ENCODE data around the gene ZBTB16. TPM values are rescaled to one million over a fixed set of nuclear protein-coding genes. Genes with fewer than 3 reads are reported as not detected.

The ZBTB16 gene
- polyA plus RNA-seq, 1 donor (not counting 4 experiments of a cell fraction or from before 2014, with no cell fraction given): 0.18 TPM

DNA sequence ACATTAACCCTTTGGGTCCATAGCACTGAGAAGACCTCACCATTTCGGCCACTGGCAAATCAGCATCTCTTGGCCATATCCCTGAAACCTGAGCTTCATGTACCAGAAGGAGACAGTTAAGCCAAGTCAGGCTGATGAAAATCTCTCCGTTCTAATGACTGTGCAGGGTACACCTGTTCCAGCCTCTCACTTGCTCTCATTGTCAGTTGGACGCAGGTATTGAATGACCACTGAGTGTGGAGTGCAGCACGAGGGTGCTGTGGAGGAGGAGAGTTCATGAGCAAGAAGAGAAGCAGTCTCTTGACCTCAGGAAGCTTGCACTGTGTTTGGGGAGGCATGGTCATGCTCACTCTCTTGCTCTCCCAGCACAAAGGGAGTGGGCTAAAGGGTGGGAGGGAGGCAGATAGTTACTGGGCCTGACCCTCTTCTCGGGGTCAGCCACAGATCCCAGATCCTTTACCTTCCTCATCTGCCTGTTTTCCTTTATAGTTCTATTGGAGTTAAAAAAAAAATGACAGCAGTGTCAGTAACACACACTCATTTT lies 65.2 kb downstream of the ZBTB16 start:
- Histone ChIP-seq H3K79me2 (ENCODE audit: control insufficient read depth, insufficient read depth, low read length) (no peaks in the 10 kb centered on the region), H2AFZ (ENCODE audit: control insufficient read depth, low read length) (no peak overlapping the region), H3K9me1 (ENCODE audit: control insufficient read depth, extremely low read depth, insufficient read depth, low read length) (no peaks in the 10 kb centered on the region), H3K27ac (ENCODE audit: control insufficient read depth, insufficient read depth, low read length) (no peak overlapping the region), H3K4me1 (ENCODE audit: control insufficient read depth, extremely low read depth, insufficient read depth, low read length) (no peaks in the 10 kb centered on the region), H3K9ac (ENCODE audit: control insufficient read depth, extremely low read depth, insufficient read depth, low read length) (no peak overlapping the region), H4K20me1 (ENCODE audit: control insufficient read depth, extremely low read depth, insufficient read depth, low read length) (no peaks in the 10 kb centered on the region), H3K4me2 (ENCODE audit: control insufficient read depth, extremely low read depth, insufficient read depth, low read depth, low read length) (no peak overlapping the region), H3K4me3 (ENCODE audit: control insufficient read depth in 2 of 3, extremely low read depth in 1 of 3, insufficient read depth in 2 of 3, low read depth in 1 of 3, low read length in 3 of 3) (no peak overlapping the region), H3K36me3 (ENCODE audit: control insufficient read depth in 2 of 2, extremely low read depth in 1 of 2, insufficient read depth in 2 of 2, low read length in 2 of 2) (no peaks in the 10 kb centered on the region), H3K9me3 (ENCODE audit: control insufficient read depth, low read depth, low read length) (no peaks in the 10 kb centered on the region), H3K27me3 (ENCODE audit: control insufficient read depth, extremely low read depth, insufficient read depth, low read length) (peaks cover 20% of the 10 kb centered on the region)
- dilution Hi-C loops (cut with MboI; ENCODE audit: extremely low pct_ligation_motif_present, low sequenced_read_pairs): no loop called here
- TF ChIP-seq, protein P1, sequence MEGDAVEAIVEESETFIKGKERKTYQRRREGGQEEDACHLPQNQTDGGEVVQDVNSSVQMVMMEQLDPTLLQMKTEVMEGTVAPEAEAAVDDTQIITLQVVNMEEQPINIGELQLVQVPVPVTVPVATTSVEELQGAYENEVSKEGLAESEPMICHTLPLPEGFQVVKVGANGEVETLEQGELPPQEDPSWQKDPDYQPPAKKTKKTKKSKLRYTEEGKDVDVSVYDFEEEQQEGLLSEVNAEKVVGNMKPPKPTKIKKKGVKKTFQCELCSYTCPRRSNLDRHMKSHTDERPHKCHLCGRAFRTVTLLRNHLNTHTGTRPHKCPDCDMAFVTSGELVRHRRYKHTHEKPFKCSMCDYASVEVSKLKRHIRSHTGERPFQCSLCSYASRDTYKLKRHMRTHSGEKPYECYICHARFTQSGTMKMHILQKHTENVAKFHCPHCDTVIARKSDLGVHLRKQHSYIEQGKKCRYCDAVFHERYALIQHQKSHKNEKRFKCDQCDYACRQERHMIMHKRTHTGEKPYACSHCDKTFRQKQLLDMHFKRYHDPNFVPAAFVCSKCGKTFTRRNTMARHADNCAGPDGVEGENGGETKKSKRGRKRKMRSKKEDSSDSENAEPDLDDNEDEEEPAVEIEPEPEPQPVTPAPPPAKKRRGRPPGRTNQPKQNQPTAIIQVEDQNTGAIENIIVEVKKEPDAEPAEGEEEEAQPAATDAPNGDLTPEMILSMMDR (optimal IDR thresholded peaks at IDR 0.05 in 1 of 3, IDR thresholded peaks at IDR 0.05 in 1 of 3, conservative IDR thresholded peaks at IDR 0.05 in 1 of 3; ENCODE audit: extremely low read depth in 1 of 3, insufficient read depth in 2 of 3, low read length in 3 of 3): no peak
- no peak for TF ChIP-seq EZH2 (IDR thresholded peaks at IDR 0.05; ENCODE audit: low read length)
- FAIRE-seq (no peak), DNase-seq (ENCODE audit: low read depth, low spot score) (no peak)

- dilution Hi-C loops (cut with MboI; ENCODE audit: extremely low pct_ligation_motif_present, low sequenced_read_pairs): no loop called here
- no peak overlapping the region for H2AFZ ChIP-seq (ENCODE audit: control insufficient read depth, low read length)
- no peaks in the 10 kb centered on the region for H3K9me1 ChIP-seq (ENCODE audit: control insufficient read depth, extremely low read depth, insufficient read depth, low read length)
- H3K36me3 ChIP-seq (ENCODE audit: control insufficient read depth in 2 of 2, extremely low read depth in 1 of 2, insufficient read depth in 2 of 2, low read length in 2 of 2): no peaks in the 10 kb centered on the region
- DNase-seq (ENCODE audit: low read depth, low spot score) (no peak), FAIRE-seq (no peak)
- H4K20me1 ChIP-seq (ENCODE audit: control insufficient read depth, extremely low read depth, insufficient read depth, low read length): no peaks in the 10 kb centered on the region
- H3K4me2 ChIP-seq (ENCODE audit: control insufficient read depth, extremely low read depth, insufficient read depth, low read depth, low read length): no peak overlapping the region
- no peaks in the 10 kb centered on the region for H3K4me1 ChIP-seq (ENCODE audit: control insufficient read depth, extremely low read depth, insufficient read depth, low read length)
- H3K9ac ChIP-seq (ENCODE audit: control insufficient read depth, extremely low read depth, insufficient read depth, low read length): no peak overlapping the region
- no peak overlapping the region for H3K4me3 ChIP-seq (ENCODE audit: control insufficient read depth in 2 of 3, extremely low read depth in 1 of 3, insufficient read depth in 2 of 3, low read depth in 1 of 3, low read length in 3 of 3)
- peaks cover 20% of the 10 kb centered on the region for H3K27me3 ChIP-seq (ENCODE audit: control insufficient read depth, extremely low read depth, insufficient read depth, low read length)
- no peak overlapping the region for H3K27ac ChIP-seq (ENCODE audit: control insufficient read depth, insufficient read depth, low read length)
- H3K79me2 ChIP-seq (ENCODE audit: control insufficient read depth, insufficient read depth, low read length): no peaks in the 10 kb centered on the region
- TF ChIP-seq, protein P1 (optimal IDR thresholded peaks at IDR 0.05 in 1 of 3, IDR thresholded peaks at IDR 0.05 in 1 of 3, conservative IDR thresholded peaks at IDR 0.05 in 1 of 3; ENCODE audit: extremely low read depth in 1 of 3, insufficient read depth in 2 of 3, low read length in 3 of 3): no peak
- no peak for TF ChIP-seq EZH2 (IDR thresholded peaks at IDR 0.05; ENCODE audit: low read length)
- H3K9me3 ChIP-seq (ENCODE audit: control insufficient read depth, low read depth, low read length): no peaks in the 10 kb centered on the region
Measured at GRCh38 chr11:114125531-114125930, 66.0 kb downstream of the ZBTB16 start.
